Measurements from ENCODE around the gene PIAS3.
"Not testable (repeated sequence)": the region's sequence is repeated elsewhere in the genome, so short reads cannot be mapped to it uniquely, and the experiment has no call there.

The PIAS3 gene

GRCh38 chr1:145871994-145872924, 13.4 kb upstream of the PIAS3 start:
- DNase-seq, result peak; percentile 74 to 77

- no peak for DNase-seq
Observed at GRCh38 chr1:145868232-145868631, 9.4 kb upstream of the PIAS3 start.

- no peak for DNase-seq
Observed at GRCh38 chr1:145863282-145864018, 4.6 kb upstream of the PIAS3 start.

- DNase-seq, result peak; percentile 50 to 53
Observed at GRCh38 chr1:145859491-145860023, 676 bp upstream of the PIAS3 start.

- DNase-seq, result peak in 1 of 2 experiments; percentile 15
Observed at GRCh38 chr1:145858238-145858900, 512 bp downstream of the PIAS3 start.

- no peak for DNase-seq
Observed at GRCh38 chr1:145857170-145857569, 1.7 kb downstream of the PIAS3 start.

- no peak for DNase-seq
Observed at GRCh38 chr1:145855426-145855948, 3.4 kb downstream of the PIAS3 start.

- no peak for DNase-seq
Observed at GRCh38 chr1:145849356-145850160, 9.3 kb downstream of the PIAS3 start.

- DNase-seq, result no peak
Observed at GRCh38 chr1:145847827-145848226, 11.1 kb downstream of the PIAS3 start.

- peak; percentile 25 to 27 for DNase-seq
Observed at GRCh38 chr1:145846201-145846612, 12.7 kb downstream of the PIAS3 start.

GRCh38 chr1:145845514-145846161, 13.2 kb downstream of the PIAS3 start, which contains the start of gene NUDT17:
TSS of gene NUDT17 (plus strand) at chr1:145845630. CDS start at chr1:145845641, 11 bp downstream.
- peak; percentile 61 to 68 for DNase-seq

GRCh38 chr1:145845144-145845513, 13.8 kb downstream of the PIAS3 start:
- peak; percentile 47 to 52 for DNase-seq

GRCh38 chr1:145843031-145843430, 15.8 kb downstream of the PIAS3 start:
- DNase-seq, result no peak

- DNase-seq, result no peak
Observed at GRCh38 chr1:145837656-145838055, 21.2 kb downstream of the PIAS3 start.

- DNase-seq, result not testable (repeated sequence)
Observed at GRCh38 chr1:145830810-145831209, 28.1 kb downstream of the PIAS3 start.

- no peak for DNase-seq
Observed at GRCh38 chr1:145828367-145829026, 30.4 kb downstream of the PIAS3 start.

GRCh38 chr1:145827966-145828365, 30.9 kb downstream of the PIAS3 start:
- DNase-seq, result no peak

GRCh38 chr1:145826030-145826429, 32.9 kb downstream of the PIAS3 start:
- DNase-seq, result peak; percentile 6 to 11

GRCh38 chr1:145824499-145824842, 34.4 kb downstream of the PIAS3 start:
- no peak for DNase-seq

- peak; percentile 89 to 92 for DNase-seq
Observed at GRCh38 chr1:145823565-145824498, 35.0 kb downstream of the PIAS3 start, which contains the start of the genes POLR3C and RNF115. TSS of gene POLR3C (plus strand) at chr1:145824200. CDS start at chr1:145825777, 1,577 bp downstream. TSS of gene RNF115 (minus strand) at chr1:145824095. CDS start at chr1:145823873, 222 bp downstream.
